Mammary epithelial cell (primary cell): ENCODE results near the gene EME1.

Experiments used
- CTCF ChIP-seq, 2 donors: IDR thresholded peaks in 1 of 2; conservative IDR thresholded peaks in 1 of 2; 2 replicates each; pipeline ENCODE4 v1.5.1; 2011 to 2012; ENCODE audit warnings: inconsistent platforms in 2 of 2, low read length in 2 of 2, mild to moderate bottlenecking in 2 of 2, control low read depth in 1 of 2, low read depth in 1 of 2; ENCODE audit not compliant: insufficient read depth in 1 of 2; ENCODE audit errors: extremely low read depth in 1 of 2
- EZH2 ChIP-seq: IDR thresholded peaks from 2 replicates; pipeline ENCODE4 v1.6.1; 2012; ENCODE audit warnings: low read length, inconsistent platforms, borderline replicate concordance

GRCh38 chr17:50328363-50329325 is 44.4 kb upstream of the EME1 start:
- no peak for TF ChIP-seq CTCF (conservative IDR thresholded peaks at IDR 0.05 in 1 of 2, IDR thresholded peaks at IDR 0.05 in 1 of 2; ENCODE audit: extremely low read depth in 1 of 2, insufficient read depth in 1 of 2, low read depth in 1 of 2, low read length in 2 of 2)
- TF ChIP-seq EZH2 = no peak
